ENCODE measurements around the gene CEACAM18.

DNA sequence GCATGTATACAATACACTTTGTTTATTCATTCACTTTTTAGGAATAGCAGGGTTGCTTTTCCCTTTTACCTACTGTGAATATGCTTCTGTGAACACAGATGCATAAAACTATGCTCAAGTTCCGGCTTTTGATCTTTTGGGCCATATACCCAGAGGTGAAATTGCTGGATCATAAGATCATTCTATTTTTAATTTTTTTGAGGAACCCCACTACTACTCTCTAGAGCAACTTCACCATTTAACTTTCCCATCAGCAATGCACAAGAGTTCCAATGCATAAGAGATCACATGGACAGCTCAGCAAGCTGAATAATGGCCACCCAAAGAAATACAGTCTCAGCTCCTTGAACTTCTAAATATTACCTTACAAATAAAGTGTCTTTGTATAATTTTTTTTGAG, 43.9 kb upstream of the CEACAM18 start:
- no peak for TF ChIP-seq POLR2A (IDR thresholded peaks at IDR 0.05)
- TF ChIP-seq, protein P1, sequence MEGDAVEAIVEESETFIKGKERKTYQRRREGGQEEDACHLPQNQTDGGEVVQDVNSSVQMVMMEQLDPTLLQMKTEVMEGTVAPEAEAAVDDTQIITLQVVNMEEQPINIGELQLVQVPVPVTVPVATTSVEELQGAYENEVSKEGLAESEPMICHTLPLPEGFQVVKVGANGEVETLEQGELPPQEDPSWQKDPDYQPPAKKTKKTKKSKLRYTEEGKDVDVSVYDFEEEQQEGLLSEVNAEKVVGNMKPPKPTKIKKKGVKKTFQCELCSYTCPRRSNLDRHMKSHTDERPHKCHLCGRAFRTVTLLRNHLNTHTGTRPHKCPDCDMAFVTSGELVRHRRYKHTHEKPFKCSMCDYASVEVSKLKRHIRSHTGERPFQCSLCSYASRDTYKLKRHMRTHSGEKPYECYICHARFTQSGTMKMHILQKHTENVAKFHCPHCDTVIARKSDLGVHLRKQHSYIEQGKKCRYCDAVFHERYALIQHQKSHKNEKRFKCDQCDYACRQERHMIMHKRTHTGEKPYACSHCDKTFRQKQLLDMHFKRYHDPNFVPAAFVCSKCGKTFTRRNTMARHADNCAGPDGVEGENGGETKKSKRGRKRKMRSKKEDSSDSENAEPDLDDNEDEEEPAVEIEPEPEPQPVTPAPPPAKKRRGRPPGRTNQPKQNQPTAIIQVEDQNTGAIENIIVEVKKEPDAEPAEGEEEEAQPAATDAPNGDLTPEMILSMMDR (IDR thresholded peaks at IDR 0.05), result no peak

Data from body of pancreas (tissue), 4 donors.